Measurements from ENCODE around the gene USP47.

- TF ChIP-seq POLR2A (IDR thresholded peaks at IDR 0.05; ENCODE audit: control extremely low read depth in 1 of 2, low read depth in 2 of 2, low read length in 2 of 2) (no peak), CTCF (IDR thresholded peaks at IDR 0.05; ENCODE audit: control extremely low read depth in 1 of 3, insufficient read depth in 1 of 3, low read depth in 1 of 3, low read length in 3 of 3) (no peak), TAF1 (IDR thresholded peaks at IDR 0.05; ENCODE audit: low read depth, low read length) (no peak), GTF2F1 (IDR thresholded peaks at IDR 0.05; ENCODE audit: borderline replicate concordance, low read depth, low read length) (no peak), EGR1 (IDR thresholded peaks at IDR 0.05; ENCODE audit: borderline replicate concordance, low read depth, low read length) (no peak), ATF3 (IDR thresholded peaks at IDR 0.05; ENCODE audit: insufficient read depth, low read depth, low read length) (no peak), POLR2AphosphoS5 (IDR thresholded peaks at IDR 0.05; ENCODE audit: low read depth, low read length) (no peak), BRCA1 (IDR thresholded peaks at IDR 0.05; ENCODE audit: low read depth, low read length) (no peak), FOSL1 (IDR thresholded peaks at IDR 0.05; ENCODE audit: insufficient read depth, low read depth, low read length) (no peak)
Observed at GRCh38 chr11:11821899-11822298, 19.9 kb upstream of the USP47 start.
